ENCODE data around the gene MNT. TPM values are rescaled to one million over a fixed set of nuclear protein-coding genes. Genes with fewer than 3 reads are reported as not detected.

MNT gene
- total and polyA plus RNA-seq, 8 donors: 10.9 to 31.9 (median 16.3) TPM

GRCh38 chr17:2336215-2336851 is 64.5 kb downstream of the MNT start, which contains the start of gene TSR1:
Gene TSR1 (minus strand): TSS chr17:2336457. CDS start chr17:2336427, 30 bp downstream.
- TF ChIP-seq CTCF (IDR thresholded peaks at IDR 0.05): no peak
- H3K27me3 ChIP-seq: no peaks in the 10 kb centered on the region
- peaks cover 8 to 31% of the 10 kb centered on the region in 2 donors for H3K4me1 ChIP-seq
- peak within 1 kb of the TSS; percentile 71 to 83 for H3K27ac ChIP-seq
- intact Hi-C loops (cut with DNase I): no loop called here
- peaks cover 0 to 39% of the 10 kb centered on the region in 2 donors for H3K36me3 ChIP-seq
- H3K4me3 ChIP-seq: peak within 1 kb of the TSS; percentile 90 to 93
- ATAC-seq (peak; percentile 95), DNase-seq (peak; percentile 89 to 98 (median 94))
- H3K9me3 ChIP-seq: no peaks in the 10 kb centered on the region

- Histone ChIP-seq H3K36me3 (peaks cover 0 to 45% of the 10 kb centered on the region in 2 donors), H3K9me3 (no peaks in the 10 kb centered on the region), H3K27me3 (no peaks in the 10 kb centered on the region), H3K27ac (peak overlapping the region in 1 of 2 donors; percentile 71), H3K4me1 (peaks cover 8 to 31% of the 10 kb centered on the region in 2 donors), H3K4me3 (peak overlapping the region; percentile 90 to 93)
- DNase-seq (peak in 1 of 4 donors; percentile 43), ATAC-seq (no peak)
- no peak for TF ChIP-seq CTCF (IDR thresholded peaks at IDR 0.05)
- intact Hi-C loops (cut with DNase I): no loop called here
These were observed 65.1 kb downstream of the MNT start for GRCh38 chr17:2335726-2336214.

Other genes starting within 250 kb of the MNT start
- gene SMG6, start 97.3 kb downstream of the MNT start, total RNA-seq: 10 to 100 TPM; 27.7 to 32.3 TPM
- gene SMG6, start 97.3 kb downstream of the MNT start, polyA plus RNA-seq (ENCODE audit: insufficient read length in 6 of 6): 10 to 100 TPM; 34.4 to 42.2 (median 38.7) TPM
- gene SRR, start 97.1 kb downstream of the MNT start, total RNA-seq: 10 to 100 TPM in 1 of 2 donors, 1 to 10 TPM in 1; 9.2 to 11.8 TPM
- 10 to 100 TPM; 21.8 to 27.0 (median 23.9) TPM for gene SRR, start 97.1 kb downstream of the MNT start, polyA plus RNA-seq (ENCODE audit: insufficient read length in 6 of 6)
- 10 to 100 TPM; 16.2 to 27.2 TPM for gene TSR1, start 64.6 kb downstream of the MNT start, total RNA-seq
- gene TSR1, start 64.6 kb downstream of the MNT start, polyA plus RNA-seq (ENCODE audit: insufficient read length in 6 of 6): 10 to 100 TPM; 33.8 to 38.2 (median 36.0) TPM
- gene SGSM2, start 63.6 kb downstream of the MNT start, total RNA-seq: 10 to 100 TPM; 43.6 to 52.7 TPM
- 100 to 1,000 TPM in 1 of 6 donors, 10 to 100 TPM in 5; 72.5 to 116 (median 90.1) TPM for gene SGSM2, start 63.6 kb downstream of the MNT start, polyA plus RNA-seq (ENCODE audit: insufficient read length in 6 of 6)
- 10 to 100 TPM; 25.1 to 30.6 TPM for gene METTL16, start 110.8 kb upstream of the MNT start, total RNA-seq
- 10 to 100 TPM; 38.1 to 51.8 (median 39.7) TPM for gene METTL16, start 110.8 kb upstream of the MNT start, polyA plus RNA-seq (ENCODE audit: insufficient read length in 6 of 6)
- gene PAFAH1B1, start 192.6 kb upstream of the MNT start, total RNA-seq: 100 to 1,000 TPM; 135 to 136 TPM
- gene PAFAH1B1, start 192.6 kb upstream of the MNT start, polyA plus RNA-seq (ENCODE audit: insufficient read length in 6 of 6): 100 to 1,000 TPM; 148 to 188 (median 157) TPM